HCT116 (cell line): ENCODE data around the gene TTLL7. TPM values are rescaled to one million over a fixed set of nuclear protein-coding genes. Genes with fewer than 3 reads are reported as not detected.

ENCODE experiments used
- ATAC-seq: fragments of 200-7000 bp; cut with Tn5 transposase; 2 replicates; pipeline ENCODE4 v1.9.1; 2020; ENCODE audit warnings: mild to moderate bottlenecking, moderate library complexity
- BruUV-seq: library from RNA; stranded (reverse); fragments of 400-500 nt; replicated peaks from 2 replicates; lab custom pipeline; 2021; lab: Mats Ljungman, UMichigan
- CTCF ChIA-PET: fragments of 300-600 bp; sonication (Branson Sonifier 250); formaldehyde crosslinking; loops from one replicate; lab custom pipeline; 2021; ENCODE audit warnings: antibody characterized with exemption; lab: Charles Lee
- POLR2A ChIA-PET: fragments of 300-600, 350-600 bp; sonication (Branson Sonifier 250); formaldehyde crosslinking; loops from one replicate; lab custom pipeline; 2021; ENCODE audit warnings: antibody characterized with exemption; lab: Charles Lee
- RAD21 ChIA-PET, 2 experiments: fragments of 300-600 bp; sonication (Branson Sonifier 250); formaldehyde crosslinking; loops; one replicate each; lab custom pipeline; 2023; ENCODE audit warnings: low total read pairs in 2 of 2; ENCODE audit not compliant: uncharacterized antibody in 2 of 2, unreplicated experiment in 2 of 2, low non-redundant PET in 1 of 2; lab: Charles Lee
- DNase-seq: peaks from one replicate; pipeline ENCODE4 v3.0.0-alpha.2; 2010; ENCODE audit warnings: low read depth, low spot score
- H2AFZ ChIP-seq: fragments of 200-600 bp; shearing (Covaris generic), sonication (generic); 2 replicates; pipeline ENCODE4 v1.6.1; 2017; ENCODE audit warnings: low read depth, mixed run types, mixed read lengths, antibody characterized with exemption, low read length; ENCODE audit not compliant: poor library complexity, severe bottlenecking
- H3K27ac ChIP-seq: 2 replicates; pipeline ENCODE4 v1.5.1; 2012; ENCODE audit warnings: low read depth, low read length
- H3K27me3 ChIP-seq: fragments of 200-600 bp; sonication (generic); 2 replicates; pipeline ENCODE4 v1.6.1; 2016; ENCODE audit warnings: mixed run types, low read length, mixed read lengths; ENCODE audit not compliant: insufficient read depth
- H3K36me3 ChIP-seq, 2 experiments: fragments of 200-500 bp in 1 of 2; fragments of 200-600 bp in 1 of 2; sonication (Bioruptor generic) in 1 of 2; sonication (generic) in 1 of 2; 2 replicates each; pipeline versions ENCODE4 v1.5.1 to v1.6.1; 2014 to 2016; ENCODE audit warnings: low read length in 2 of 2, inconsistent platforms in 1 of 2, mixed read lengths in 1 of 2, mixed run types in 1 of 2; ENCODE audit not compliant: insufficient read depth in 2 of 2, control insufficient read depth in 1 of 2
- H3K4me1 ChIP-seq, 2 experiments: fragments of 200-600 bp in 1 of 2; sonication (generic) in 1 of 2; 2 replicates each; pipeline versions ENCODE4 v1.5.1 to v1.6.1; 2012 to 2017; ENCODE audit warnings: low read length in 2 of 2, inconsistent platforms in 1 of 2, mild to moderate bottlenecking in 1 of 2, mixed read lengths in 1 of 2, mixed run types in 1 of 2, moderate library complexity in 1 of 2; ENCODE audit not compliant: insufficient read depth in 2 of 2, control insufficient read depth in 1 of 2
- H3K4me2 ChIP-seq: fragments of 200-600 bp; sonication (generic); 2 replicates; pipeline ENCODE4 v1.6.1; 2017; ENCODE audit warnings: mixed run types, low read length, mixed read lengths
- H3K4me3 ChIP-seq, 2 experiments: fragments of 200-600 bp in 1 of 2; sonication (generic) in 1 of 2; replicated peaks in 1 of 2; 2 replicates each; pipeline ENCODE4 v1.5.1; 2011 to 2016; ENCODE audit warnings: low read length in 2 of 2, control low read depth in 1 of 2, low read depth in 1 of 2, mild to moderate bottlenecking in 1 of 2, mixed read lengths in 1 of 2, mixed run types in 1 of 2
- H3K79me2 ChIP-seq: fragments of 200-600 bp; sonication (generic); 2 replicates; pipeline ENCODE4 v1.6.1; 2017; ENCODE audit warnings: mild to moderate bottlenecking, mixed run types, low read length, moderate library complexity, mixed read lengths; ENCODE audit not compliant: insufficient read depth
- H3K9ac ChIP-seq: fragments of 200-600 bp; sonication (generic); 2 replicates; pipeline ENCODE4 v1.6.1; 2016; ENCODE audit warnings: low read length, mixed read lengths
- H3K9me2 ChIP-seq: fragments of 200-600 bp; sonication (generic), shearing (Covaris generic); 2 replicates; pipeline ENCODE4 v1.6.1; 2017; ENCODE audit warnings: mixed run types, mild to moderate bottlenecking, moderate library complexity; ENCODE audit not compliant: insufficient read depth
- H3K9me3 ChIP-seq, 2 experiments: fragments of 200-500 bp in 1 of 2; fragments of 200-600 bp in 1 of 2; sonication (Bioruptor generic) in 1 of 2; sonication (generic) in 1 of 2; 2 replicates each; pipeline ENCODE4 v1.6.1; 2014 to 2017; ENCODE audit warnings: low read length in 2 of 2, mixed read lengths in 2 of 2, inconsistent platforms in 1 of 2, low read depth in 1 of 2, mild to moderate bottlenecking in 1 of 2, mixed run types in 1 of 2, moderate library complexity in 1 of 2; ENCODE audit not compliant: control insufficient read depth in 1 of 2, insufficient read depth in 1 of 2
- H4K20me1 ChIP-seq: fragments of 200-600 bp; sonication (generic), shearing (Covaris generic); 2 replicates; pipeline ENCODE4 v1.6.1; 2017; ENCODE audit warnings: mixed run types, mild to moderate bottlenecking, moderate library complexity; ENCODE audit not compliant: insufficient read depth
- CBX3 ChIP-seq: IDR thresholded peaks from 2 replicates; pipeline ENCODE4 v1.6.1; 2012; ENCODE audit warnings: low read depth
- CEBPB ChIP-seq: IDR thresholded peaks from 2 replicates; pipeline ENCODE4 v1.6.1; 2012; ENCODE audit warnings: low read depth
- EZH2 ChIP-seq: fragments of 200-600 bp; sonication (generic); IDR thresholded peaks from 2 replicates; pipeline ENCODE4 v1.6.1; 2017; ENCODE audit warnings: antibody characterized with exemption, mixed run types
- RAD21 ChIP-seq: IDR thresholded peaks from 2 replicates; pipeline ENCODE4 v1.6.1; 2012; ENCODE audit warnings: low read depth, mild to moderate bottlenecking
- SIN3A ChIP-seq: IDR thresholded peaks from 2 replicates; pipeline ENCODE4 v1.6.1; 2012; ENCODE audit warnings: low read depth
- SRF ChIP-seq: IDR thresholded peaks from 2 replicates; pipeline ENCODE4 v1.6.1; 2012; ENCODE audit warnings: low read depth
- ZNF274 ChIP-seq: fragments of 200-500 bp; sonication (Bioruptor generic); IDR thresholded peaks from 2 replicates; pipeline ENCODE4 v1.6.1; 2014; ENCODE audit warnings: mild to moderate bottlenecking, low read depth, low read length, inconsistent platforms
- intact Hi-C: fragments of 100-400 bp; cut with micrococcal nuclease; formaldehyde crosslinking; loops from 2 replicates; pipeline ENCODE4 v1.10.0; 2022
- total RNA-seq: library from RNA; stranded (reverse); gene quantifications from one replicate; pipeline ENCODE4 v1.2.1, GENCODE V29; 2021; ENCODE audit not compliant: unreplicated experiment
- TF ChIP-seq, protein P1 (sequence below): IDR thresholded peaks from 2 replicates; pipeline ENCODE4 v1.6.1; 2012
- TF ChIP-seq, protein P2 (sequence below): IDR thresholded peaks from 2 replicates; pipeline ENCODE4 v1.6.1; 2012
- TF ChIP-seq, protein P3 (sequence below), 3 experiments: fragments of 200-600 bp in 1 of 3; sonication (generic) in 1 of 3; IDR thresholded peaks in 2 of 3; conservative IDR thresholded peaks in 1 of 3; 2 replicates each; pipeline ENCODE4 v1.5.1; 2012 to 2017; ENCODE audit warnings: low read depth in 2 of 3, low read length in 2 of 3, antibody characterized with exemption in 1 of 3, borderline replicate concordance in 1 of 3, control low read depth in 1 of 3, mild to moderate bottlenecking in 1 of 3, mixed read lengths in 1 of 3, mixed run types in 1 of 3, moderate library complexity in 1 of 3; ENCODE audit not compliant: insufficient read depth in 1 of 3

The TTLL7 gene
- total RNA-seq, 1 experiment from 2014 or later, result 21.2 TPM

DNA sequence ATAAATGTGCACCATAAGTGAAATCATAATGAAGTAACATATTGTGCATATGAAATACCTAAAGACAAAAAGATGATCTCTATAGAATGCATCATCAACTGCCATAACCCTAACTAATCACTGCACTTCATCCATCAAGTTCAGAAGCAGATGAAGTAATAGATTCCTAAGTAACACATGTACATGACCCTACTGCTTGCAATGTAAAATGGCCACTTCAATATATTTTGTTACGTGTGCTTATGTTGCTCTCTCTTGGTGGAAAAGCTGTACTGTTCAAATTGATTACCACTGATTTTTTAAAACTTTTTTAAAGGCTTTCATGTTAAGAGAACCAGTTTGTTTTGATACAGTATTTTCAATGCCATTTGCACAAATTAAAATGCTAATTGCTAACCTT is 141.8 kb downstream of the TTLL7 start:
- Histone ChIP-seq H3K27me3 (no peaks in the 10 kb centered on the region), H4K20me1 (no peaks in the 10 kb centered on the region), H3K9me3 (no peaks in the 10 kb centered on the region), H3K9ac (no peak overlapping the region), H3K4me2 (no peak overlapping the region), H2AFZ (no peak overlapping the region), H3K36me3 (no peaks in the 10 kb centered on the region), H3K9me2 (no peaks in the 10 kb centered on the region), H3K27ac (no peak overlapping the region)
- ATAC-seq, result no peak
- CTCF ChIA-PET, result no interaction called here
- BruUV-seq, result no TSS peak
- POLR2A ChIA-PET, result no interaction called here
- RAD21 ChIA-PET, result no interaction called here
- TF ChIP-seq, protein P1, sequence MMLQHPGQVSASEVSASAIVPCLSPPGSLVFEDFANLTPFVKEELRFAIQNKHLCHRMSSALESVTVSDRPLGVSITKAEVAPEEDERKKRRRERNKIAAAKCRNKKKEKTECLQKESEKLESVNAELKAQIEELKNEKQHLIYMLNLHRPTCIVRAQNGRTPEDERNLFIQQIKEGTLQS, result no peak
- TF ChIP-seq EZH2 (no peak), SRF (no peak), SIN3A (no peak), RAD21 (peak; percentile 51), CBX3 (no peak), CEBPB (no peak), ZNF274 (no peak)
- TF ChIP-seq, protein P2, sequence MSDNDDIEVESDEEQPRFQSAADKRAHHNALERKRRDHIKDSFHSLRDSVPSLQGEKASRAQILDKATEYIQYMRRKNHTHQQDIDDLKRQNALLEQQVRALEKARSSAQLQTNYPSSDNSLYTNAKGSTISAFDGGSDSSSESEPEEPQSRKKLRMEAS, result 0 out of 2 replicates have a peak, but pooled peaks have one; percentile 12
- TF ChIP-seq, protein P3, sequence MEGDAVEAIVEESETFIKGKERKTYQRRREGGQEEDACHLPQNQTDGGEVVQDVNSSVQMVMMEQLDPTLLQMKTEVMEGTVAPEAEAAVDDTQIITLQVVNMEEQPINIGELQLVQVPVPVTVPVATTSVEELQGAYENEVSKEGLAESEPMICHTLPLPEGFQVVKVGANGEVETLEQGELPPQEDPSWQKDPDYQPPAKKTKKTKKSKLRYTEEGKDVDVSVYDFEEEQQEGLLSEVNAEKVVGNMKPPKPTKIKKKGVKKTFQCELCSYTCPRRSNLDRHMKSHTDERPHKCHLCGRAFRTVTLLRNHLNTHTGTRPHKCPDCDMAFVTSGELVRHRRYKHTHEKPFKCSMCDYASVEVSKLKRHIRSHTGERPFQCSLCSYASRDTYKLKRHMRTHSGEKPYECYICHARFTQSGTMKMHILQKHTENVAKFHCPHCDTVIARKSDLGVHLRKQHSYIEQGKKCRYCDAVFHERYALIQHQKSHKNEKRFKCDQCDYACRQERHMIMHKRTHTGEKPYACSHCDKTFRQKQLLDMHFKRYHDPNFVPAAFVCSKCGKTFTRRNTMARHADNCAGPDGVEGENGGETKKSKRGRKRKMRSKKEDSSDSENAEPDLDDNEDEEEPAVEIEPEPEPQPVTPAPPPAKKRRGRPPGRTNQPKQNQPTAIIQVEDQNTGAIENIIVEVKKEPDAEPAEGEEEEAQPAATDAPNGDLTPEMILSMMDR (IDR thresholded peaks at IDR 0.05 in 2 of 3, conservative IDR thresholded peaks at IDR 0.05 in 1 of 3; ENCODE audit: borderline replicate concordance in 1 of 3, insufficient read depth in 1 of 3, low read depth in 2 of 3, low read length in 2 of 3), result peak in 2 of 3 experiments; percentile 17 to 40; a peak in 2 of 6 replicates
- TF ChIP-seq, all 23 proteins: peak for 3
- no peaks in the 10 kb centered on the region for H3K79me2 ChIP-seq
- intact Hi-C loops, result loop anchor here (10.0 kb wide), 1 partner anchor 1082 kb away; no protein-coding TSS in a partner anchor
- H3K4me1 ChIP-seq, result no peaks in the 10 kb centered on the region
- DNase-seq, result no peak
- H3K4me3 ChIP-seq, result no peak overlapping the region
